Neural progenitor cell (in vitro differentiated cells): ENCODE data around the gene SLC25A22.

ENCODE experiments used
- CTCF ChIP-seq: fragments of 200-600 bp; sonication (generic); IDR thresholded peaks from 2 replicates; pipeline ENCODE4 v1.5.1; 2017; ENCODE audit warnings: antibody characterized with exemption, mild to moderate bottlenecking
- EZH2 ChIP-seq: fragments of 200-600 bp; sonication (generic); IDR thresholded peaks from 2 replicates; pipeline ENCODE4 v1.6.1; 2017; ENCODE audit warnings: antibody characterized with exemption, mild to moderate bottlenecking, moderate library complexity

- TF ChIP-seq CTCF (no peak), EZH2 (no peak)
These were observed 34.0 kb upstream of the SLC25A22 start for GRCh38 chr11:831961-832528.
